Neural crest cell (in vitro differentiated cells): ENCODE data around the gene ATP2B1. TPM values are rescaled to one million over a fixed set of nuclear protein-coding genes. Genes with fewer than 3 reads are reported as not detected.

Experiments used
- DNase-seq: peaks from one replicate; pipeline ENCODE4 v3.0.0; 2021; ENCODE audit warnings: low read depth, mixed read lengths, low spot score
- H3K27ac Mint-ChIP-seq: one replicate; pipeline ENCODE4 v1.8.0; 2021; ENCODE audit warnings: mild to moderate bottlenecking, mixed read lengths; ENCODE audit not compliant: unreplicated experiment
- H3K27me3 Mint-ChIP-seq: 2 replicates; pipeline ENCODE4 v1.8.0; 2021; ENCODE audit warnings: low read depth, mild to moderate bottlenecking, mixed read lengths
- H3K36me3 Mint-ChIP-seq: 2 replicates; pipeline ENCODE4 v1.8.0; 2021; ENCODE audit warnings: low read depth, mild to moderate bottlenecking, mixed read lengths
- H3K4me1 Mint-ChIP-seq: 2 replicates; pipeline ENCODE4 v1.8.0; 2021; ENCODE audit warnings: mixed read lengths
- H3K4me3 Mint-ChIP-seq: one replicate; pipeline ENCODE4 v1.8.0; 2021; ENCODE audit warnings: mild to moderate bottlenecking, mixed read lengths
- H3K9me3 Mint-ChIP-seq: 2 replicates; pipeline ENCODE4 v1.8.0; 2021; ENCODE audit warnings: mixed read lengths
- CTCF ChIP-seq: fragments of 200-600 bp; sonication (generic); conservative IDR thresholded peaks from 2 replicates; pipeline ENCODE4 v1.5.0; 2021; ENCODE audit warnings: antibody characterized with exemption, mild to moderate bottlenecking
- total RNA-seq: library from RNA; stranded (reverse); gene quantifications from 2 replicates; pipeline ENCODE4 v1.2.1, GENCODE V29; 2021

ATP2B1 gene
- total RNA-seq, 1 donor from 2014 or later, result 50.8 TPM

- no peak for DNase-seq
- Mint-ChIP-seq H3K9me3 (no peaks in the 10 kb centered on the region), H3K36me3 (peaks cover 8% of the 10 kb centered on the region), H3K27me3 (no peaks in the 10 kb centered on the region), H3K27ac (no peak overlapping the region), H3K4me3 (no peak overlapping the region), H3K4me1 (no peaks in the 10 kb centered on the region)
- no peak for TF ChIP-seq CTCF
These were observed 90.3 kb downstream of the ATP2B1 start for GRCh38 chr12:89618113-89618862.

- Mint-ChIP-seq H3K27me3 (no peaks in the 10 kb centered on the region), H3K4me3 (no peak overlapping the region), H3K4me1 (no peaks in the 10 kb centered on the region), H3K36me3 (peaks cover 25% of the 10 kb centered on the region), H3K9me3 (no peaks in the 10 kb centered on the region), H3K27ac (no peak overlapping the region)
- no peak for TF ChIP-seq CTCF
- DNase-seq, result no peak
These were observed 98.3 kb downstream of the ATP2B1 start for GRCh38 chr12:89610366-89610765.

- no peak for TF ChIP-seq CTCF
- DNase-seq, result no peak
- Mint-ChIP-seq H3K9me3 (peaks cover 3% of the 10 kb centered on the region), H3K4me1 (no peaks in the 10 kb centered on the region), H3K27me3 (no peaks in the 10 kb centered on the region), H3K36me3 (peaks cover 37% of the 10 kb centered on the region), H3K4me3 (no peak overlapping the region), H3K27ac (no peak overlapping the region)
These were observed 105.0 kb downstream of the ATP2B1 start for GRCh38 chr12:89603678-89604077.

- Mint-ChIP-seq H3K27ac (no peak overlapping the region), H3K27me3 (no peaks in the 10 kb centered on the region), H3K4me3 (no peak overlapping the region), H3K4me1 (no peaks in the 10 kb centered on the region), H3K9me3 (no peaks in the 10 kb centered on the region), H3K36me3 (peaks cover 11% of the 10 kb centered on the region)
- no peak for TF ChIP-seq CTCF
- no peak for DNase-seq
These were observed 110.9 kb downstream of the ATP2B1 start for GRCh38 chr12:89597770-89598169.

GRCh38 chr12:89597210-89597609, 111.4 kb downstream of the ATP2B1 start:
- H3K36me3 Mint-ChIP-seq, result peaks cover 11% of the 10 kb centered on the region
- no peak for TF ChIP-seq CTCF
- no peak overlapping the region for H3K4me3 Mint-ChIP-seq
- H3K27me3 Mint-ChIP-seq, result no peaks in the 10 kb centered on the region
- H3K9me3 Mint-ChIP-seq, result no peaks in the 10 kb centered on the region
- no peak for DNase-seq
- no peak overlapping the region for H3K27ac Mint-ChIP-seq
- no peaks in the 10 kb centered on the region for H3K4me1 Mint-ChIP-seq
